C4-2B (cell line): Measurements from ENCODE around the gene USP19.

ENCODE experiments used
- H3K27ac ChIP-seq: fragments of 450-650 bp; 2 replicates; pipeline ENCODE4 v1.5.1; 2017
- CTCF ChIP-seq: fragments of 450-650 bp; conservative IDR thresholded peaks from 2 replicates; pipeline ENCODE4 v1.5.1; 2017; ENCODE audit warnings: mild to moderate bottlenecking
- ZFX ChIP-seq: fragments of 450-650 bp; IDR thresholded peaks from 2 replicates; pipeline ENCODE4 v1.6.1; 2017

The USP19 gene

GRCh38 chr3:49122886-49123545 lies 2.4 kb upstream of the USP19 start:
- no peak overlapping the region for H3K27ac ChIP-seq
- TF ChIP-seq ZFX (no peak), CTCF (no peak)

GRCh38 chr3:49122451-49122850 lies 1.8 kb upstream of the USP19 start:
- no peak for TF ChIP-seq CTCF
- no peak for TF ChIP-seq ZFX
- H3K27ac ChIP-seq, result no peak overlapping the region

- no peak for TF ChIP-seq ZFX
- no peak for TF ChIP-seq CTCF
- H3K27ac ChIP-seq, result no peak overlapping the region
Observed at GRCh38 chr3:49122022-49122421, 1.4 kb upstream of the USP19 start.

- H3K27ac ChIP-seq, result peak overlapping the region; percentile 97
- TF ChIP-seq CTCF (no peak), ZFX (no peak)
Observed at GRCh38 chr3:49121132-49121736, 611 bp upstream of the USP19 start.

- H3K27ac ChIP-seq, result peak overlapping the region; percentile 97
- no peak for TF ChIP-seq CTCF
- no peak for TF ChIP-seq ZFX
Observed at GRCh38 chr3:49120096-49120437, 556 bp downstream of the USP19 start.

GRCh38 chr3:49119439-49119838 lies 1.2 kb downstream of the USP19 start:
- TF ChIP-seq ZFX (no peak), CTCF (no peak)
- peak overlapping the region; percentile 97 for H3K27ac ChIP-seq

- TF ChIP-seq CTCF (no peak), ZFX (no peak)
- peak overlapping the region; percentile 97 for H3K27ac ChIP-seq
Observed at GRCh38 chr3:49119036-49119435, 1.6 kb downstream of the USP19 start.
